NCI-H2196 (cell line): ENCODE data around the gene KCNK5.

Experiments used
- DNase-seq: peaks from one replicate; lab custom pipeline; 2025; ENCODE audit not compliant: unreplicated experiment; lab: John Stamatoyannopoulos, UW

KCNK5 gene

DNA sequence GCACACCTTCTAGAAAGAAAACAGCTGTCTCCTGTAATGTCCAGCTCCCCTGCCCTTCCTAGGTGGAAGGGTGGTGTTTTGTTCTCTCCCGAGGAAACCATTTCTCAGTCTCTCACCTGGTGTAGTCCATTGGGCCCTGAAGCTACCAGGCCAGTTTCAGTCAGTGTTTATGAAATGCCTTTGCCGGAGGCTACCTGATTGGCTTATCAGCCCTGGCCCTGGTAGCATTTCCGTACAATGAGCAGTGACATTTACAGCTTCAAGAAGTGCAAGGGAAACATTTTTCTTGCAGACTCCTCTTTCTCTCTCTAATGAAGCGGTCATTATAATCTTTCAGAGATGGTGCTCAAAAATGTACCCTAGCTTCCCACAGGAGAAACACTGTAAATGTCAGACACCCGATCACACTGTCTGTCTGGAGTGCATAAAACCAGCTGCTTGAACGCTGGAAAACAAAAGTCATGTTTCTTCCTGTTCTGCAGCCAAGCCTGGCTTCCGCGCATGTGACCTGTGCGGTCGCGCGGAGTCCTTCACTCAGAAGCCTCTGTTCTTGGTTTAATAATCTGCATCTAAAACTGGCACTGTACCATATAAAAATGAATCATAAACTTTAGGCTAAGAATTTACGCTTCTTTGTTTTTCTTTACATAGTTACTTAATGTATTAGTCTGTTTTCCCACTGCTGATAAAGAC, 85.9 kb downstream of the KCNK5 start:
- DNase-seq: peak; percentile 20

GRCh38 chr6:39140556-39141167, 88.6 kb downstream of the KCNK5 start:
- DNase-seq: no peak
